ENCODE results near the gene IQCC.
"Not testable (repeated sequence)": the region's sequence is repeated elsewhere in the genome, so short reads cannot be mapped to it uniquely, and the experiment has no call there.

The IQCC gene

DNA sequence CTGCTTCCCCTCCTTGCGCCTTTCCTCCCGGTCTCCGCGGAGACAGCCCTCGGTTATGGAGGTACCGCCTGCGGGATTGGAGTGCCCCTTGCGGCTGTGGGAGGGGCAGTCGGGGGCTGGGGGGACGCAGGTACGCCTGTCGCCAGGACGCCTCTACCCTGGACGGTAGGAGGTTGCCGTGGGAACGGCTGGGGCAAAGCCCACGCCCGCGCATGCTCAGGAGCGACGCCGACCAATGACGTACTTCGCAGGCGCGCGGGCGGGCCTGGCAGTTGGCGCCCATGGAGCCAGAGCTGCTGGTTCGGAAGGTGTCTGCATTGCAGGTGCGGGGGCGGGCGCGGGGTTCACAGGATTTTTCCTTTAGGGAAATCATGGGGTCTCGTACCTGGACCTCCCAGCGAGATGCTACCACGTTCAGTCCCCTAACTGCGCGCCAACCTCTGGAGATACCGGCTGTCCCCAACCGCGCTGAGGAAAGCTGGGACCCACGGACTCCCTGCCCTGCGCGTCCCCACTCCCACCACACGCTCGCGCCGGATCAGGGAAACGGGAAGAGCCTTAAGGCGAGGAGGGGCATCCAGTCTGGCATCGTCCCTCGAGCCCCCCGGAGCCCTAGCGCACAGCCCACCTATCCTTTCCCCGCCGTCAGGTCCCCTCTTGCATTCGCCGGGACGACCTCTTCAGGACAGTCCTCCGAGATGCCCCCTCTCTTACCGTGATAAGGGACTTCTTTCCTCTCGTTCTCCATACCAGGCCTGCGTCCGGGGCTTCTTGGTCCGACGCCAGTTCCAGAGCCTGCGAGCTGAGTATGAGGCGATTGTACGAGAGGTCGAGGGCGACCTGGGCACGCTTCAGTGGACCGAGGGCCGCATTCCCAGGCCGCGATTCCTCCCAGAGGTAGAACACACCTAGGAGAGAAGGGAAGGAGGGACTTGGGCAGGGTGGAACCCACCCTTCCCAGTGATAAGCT lies at the start of gene IQCC:
TSS of gene IQCC (plus strand) at position 271 of the 970 bp plus-strand sequence. CDS start at position 282, 11 bp downstream.
- DNase-seq, result peak; percentile 29

- no peak for DNase-seq
Measured at GRCh38 chr1:32159189-32159588, 46.3 kb upstream of the IQCC start.

DNA sequence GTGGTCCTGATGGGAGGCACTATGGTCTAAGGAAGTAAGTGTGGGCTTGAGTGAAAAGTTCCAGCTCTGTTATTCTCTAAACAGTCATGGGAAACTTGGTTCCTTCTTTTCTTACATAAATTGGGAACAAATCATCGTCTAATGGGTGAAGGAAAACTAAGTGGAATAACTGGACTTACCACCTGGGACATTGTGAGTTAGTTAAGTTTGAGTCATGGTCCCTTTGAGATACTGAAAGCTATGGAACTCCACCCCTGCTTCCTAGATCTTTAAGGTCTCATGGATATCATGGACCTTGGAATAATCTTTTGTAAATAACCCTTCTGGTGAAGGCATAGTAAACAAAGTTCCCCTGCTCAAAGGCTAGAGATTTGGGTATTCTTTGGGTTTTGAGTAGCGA lies 42.1 kb upstream of the IQCC start:
- no peak for DNase-seq

DNA sequence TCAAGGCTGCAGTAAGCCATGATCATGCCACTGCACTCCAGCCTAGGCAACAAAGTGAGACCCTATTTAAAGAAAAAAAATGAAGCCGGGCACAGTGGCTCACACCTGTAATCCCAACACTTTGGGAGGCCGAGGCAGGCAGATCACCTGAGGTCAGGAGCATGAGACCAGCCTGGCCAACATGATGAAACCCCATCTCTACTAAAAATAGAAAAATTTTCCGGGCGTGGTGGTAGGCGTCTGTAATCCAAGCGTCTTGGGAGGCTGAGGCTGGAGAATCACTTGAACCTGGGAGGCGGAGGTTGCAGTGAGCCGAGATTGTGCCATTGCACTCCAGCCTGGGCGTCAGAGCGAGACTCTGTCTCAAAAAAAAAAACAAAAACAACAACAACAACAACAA lies 39.8 kb upstream of the IQCC start:
- DNase-seq, result not testable (repeated sequence)

DNA sequence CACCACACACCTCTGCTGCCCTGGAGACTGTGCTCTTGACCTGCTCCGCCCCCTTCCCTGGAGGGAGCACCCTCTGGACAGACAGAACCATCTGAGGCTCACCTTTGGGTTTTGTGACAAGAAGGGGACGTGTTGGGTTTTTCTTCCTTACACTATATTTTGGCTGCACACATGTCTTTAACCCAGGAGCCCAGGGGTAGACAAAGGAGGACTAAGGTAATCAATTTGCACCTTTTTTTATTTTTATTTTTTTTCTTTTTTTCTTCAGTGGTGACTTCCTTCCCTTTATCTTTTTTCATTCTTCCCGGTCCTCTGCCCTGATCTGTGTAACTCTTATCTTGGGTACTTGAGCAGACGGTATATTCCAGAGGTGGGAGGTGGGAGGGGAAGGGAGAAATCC lies 34.5 kb upstream of the IQCC start:
- no peak for DNase-seq

DNA sequence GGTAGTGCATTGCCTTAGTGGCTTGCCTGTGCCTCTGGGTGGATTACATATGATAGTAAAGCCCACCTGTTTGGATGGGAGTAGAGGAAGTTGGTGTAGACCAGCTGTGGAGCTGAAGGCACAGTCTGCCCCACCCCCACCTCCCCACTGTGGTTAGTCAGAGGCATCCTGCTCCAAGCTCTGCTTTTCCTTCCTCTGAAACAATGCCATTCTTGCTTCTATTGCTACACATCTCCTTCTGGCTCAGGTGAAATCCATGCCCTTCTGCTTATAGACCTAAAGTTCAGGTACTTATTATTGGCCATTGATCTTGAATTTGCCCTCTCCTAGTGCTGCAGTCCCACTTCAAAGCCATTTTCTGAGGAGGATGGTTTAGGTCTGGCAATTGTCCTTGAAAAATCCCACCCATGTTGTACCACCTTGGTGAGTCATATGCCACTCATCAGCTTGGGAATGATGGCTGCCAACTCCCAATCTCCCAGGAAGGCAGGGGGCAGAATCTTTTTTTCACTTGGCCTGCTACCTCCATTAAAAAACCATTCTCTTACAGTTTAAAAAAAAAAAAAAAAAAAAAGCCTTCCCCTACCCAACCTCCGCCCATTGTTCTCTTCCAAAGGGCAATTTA lies 32.7 kb upstream of the IQCC start:
- no peak for DNase-seq

GRCh38 chr1:32178380-32179192 lies 26.9 kb upstream of the IQCC start:
- no peak for DNase-seq

DNA sequence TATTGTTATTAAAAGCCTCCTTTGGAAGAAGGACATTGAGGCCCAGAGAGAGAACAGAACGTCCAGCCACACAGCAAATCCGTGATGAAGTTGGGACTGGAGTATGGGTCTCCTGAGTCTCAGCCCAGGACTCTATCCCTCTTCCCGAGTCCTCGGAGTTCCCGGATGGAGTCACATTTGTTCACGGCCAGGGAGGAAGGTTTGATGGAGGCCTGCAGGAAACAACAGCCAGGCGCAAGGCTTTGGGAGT lies 26.4 kb upstream of the IQCC start:
- DNase-seq, result no peak

DNA sequence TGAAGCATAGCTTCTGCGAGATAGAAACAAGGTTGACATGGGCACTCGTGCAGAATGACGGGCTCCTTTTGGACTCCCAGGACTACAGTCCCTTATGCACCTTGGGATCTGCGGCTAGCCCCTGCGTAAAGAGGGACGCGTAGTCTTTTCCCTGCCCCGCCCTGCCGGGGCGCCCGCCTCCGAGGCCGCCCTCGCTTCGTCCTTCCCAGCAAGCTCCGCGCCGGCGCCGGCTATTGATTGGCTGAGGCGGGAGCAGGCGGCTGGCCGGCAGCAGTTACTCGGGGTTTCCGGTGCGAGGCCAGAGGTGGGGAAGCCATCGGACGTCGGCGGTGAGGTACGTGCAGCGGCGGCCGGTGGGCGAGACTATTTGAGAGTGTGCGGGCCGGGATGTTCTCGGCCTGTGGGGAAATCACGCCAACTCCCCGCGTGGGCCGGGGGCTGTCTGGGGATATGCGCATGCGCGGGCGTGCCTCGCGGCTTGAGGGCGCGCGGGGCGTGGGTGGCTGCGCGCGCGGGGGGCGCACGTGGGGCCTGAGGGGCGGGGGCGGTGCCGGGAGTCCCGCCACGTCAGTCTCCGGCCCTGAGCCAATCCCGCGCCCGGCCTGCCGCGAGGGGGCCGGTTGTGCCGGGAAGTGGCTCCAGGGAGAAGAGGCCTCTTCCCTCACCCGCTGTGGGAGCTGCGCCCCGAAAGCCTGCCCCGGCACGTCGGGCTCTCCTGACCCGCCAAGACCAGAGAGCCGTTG lies 25.9 kb upstream of the IQCC start, which contains the start of gene TXLNA:
TSS of gene TXLNA (plus strand) at position 233 of the 743 bp plus-strand sequence. CDS start 671 bp downstream, outside the sequence.
- DNase-seq, result peak; percentile 94

- DNase-seq, result no peak
Measured at GRCh38 chr1:32180186-32181060, 25.0 kb upstream of the IQCC start.

- no peak for DNase-seq
Measured at GRCh38 chr1:32181065-32181464, 24.4 kb upstream of the IQCC start.

- no peak for DNase-seq
Measured at GRCh38 chr1:32181563-32181962, 23.9 kb upstream of the IQCC start.

- no peak for DNase-seq
Measured at GRCh38 chr1:32182060-32182459, 23.4 kb upstream of the IQCC start.

- DNase-seq, result no peak
Measured at GRCh38 chr1:32184650-32185049, 20.8 kb upstream of the IQCC start.

DNA sequence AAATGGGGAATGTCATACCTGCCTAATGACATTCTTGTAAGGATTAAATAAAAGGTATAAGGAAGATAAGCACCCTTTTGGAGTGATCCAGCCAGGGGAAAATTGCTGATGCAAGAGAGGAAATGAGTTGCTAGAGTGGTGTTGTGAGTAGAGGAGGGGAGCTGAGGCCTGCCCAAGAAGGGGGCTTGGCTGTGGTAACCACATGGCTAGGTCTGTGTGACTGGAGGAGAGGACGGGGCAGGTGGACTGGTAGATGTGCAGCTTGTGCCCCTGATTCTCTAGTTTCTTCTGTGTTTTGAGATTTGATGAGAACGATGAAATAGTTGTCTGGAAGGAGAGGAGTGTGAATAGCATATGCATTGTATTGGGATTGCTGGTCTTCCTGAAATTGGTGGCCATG lies 19.4 kb upstream of the IQCC start:
- no peak for DNase-seq

DNA sequence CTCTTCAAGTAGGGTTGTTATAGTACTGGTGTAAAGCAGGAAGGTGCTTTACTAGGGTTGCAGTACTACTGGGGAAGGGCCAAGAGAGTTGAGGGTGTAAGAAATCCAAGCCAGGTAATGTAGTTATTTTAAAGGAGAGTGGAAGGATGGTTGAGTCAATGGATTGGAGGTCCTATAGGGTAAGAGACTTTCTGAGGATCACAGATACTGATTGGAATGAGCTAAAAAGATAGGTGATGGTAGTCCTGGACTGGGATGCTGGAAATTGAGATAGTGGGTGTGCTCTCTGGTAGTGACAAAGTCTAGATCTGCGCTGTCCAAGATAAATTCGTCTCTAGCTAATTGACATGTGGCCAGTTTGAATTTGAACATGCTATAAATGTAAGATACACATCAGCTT lies 19.0 kb upstream of the IQCC start:
- no peak for DNase-seq

GRCh38 chr1:32187850-32188249 lies 17.6 kb upstream of the IQCC start:
- no peak for DNase-seq

- no peak for DNase-seq
Measured at GRCh38 chr1:32192220-32192948, 13.1 kb upstream of the IQCC start.

DNA sequence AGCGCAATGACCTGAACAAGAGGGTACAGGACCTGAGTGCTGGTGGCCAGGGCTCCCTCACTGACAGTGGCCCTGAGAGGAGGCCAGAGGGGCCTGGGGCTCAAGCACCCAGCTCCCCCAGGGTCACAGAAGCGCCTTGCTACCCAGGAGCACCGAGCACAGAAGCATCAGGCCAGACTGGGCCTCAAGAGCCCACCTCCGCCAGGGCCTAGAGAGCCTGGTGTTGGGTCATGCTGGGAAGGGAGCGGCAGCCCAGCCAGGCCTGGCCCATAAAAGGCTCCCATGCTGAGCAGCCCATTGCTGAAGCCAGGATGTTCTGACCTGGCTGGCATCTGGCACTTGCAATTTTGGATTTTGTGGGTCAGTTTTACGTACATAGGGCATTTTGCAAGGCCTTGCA lies 10.5 kb upstream of the IQCC start:
- DNase-seq, result no peak

DNA sequence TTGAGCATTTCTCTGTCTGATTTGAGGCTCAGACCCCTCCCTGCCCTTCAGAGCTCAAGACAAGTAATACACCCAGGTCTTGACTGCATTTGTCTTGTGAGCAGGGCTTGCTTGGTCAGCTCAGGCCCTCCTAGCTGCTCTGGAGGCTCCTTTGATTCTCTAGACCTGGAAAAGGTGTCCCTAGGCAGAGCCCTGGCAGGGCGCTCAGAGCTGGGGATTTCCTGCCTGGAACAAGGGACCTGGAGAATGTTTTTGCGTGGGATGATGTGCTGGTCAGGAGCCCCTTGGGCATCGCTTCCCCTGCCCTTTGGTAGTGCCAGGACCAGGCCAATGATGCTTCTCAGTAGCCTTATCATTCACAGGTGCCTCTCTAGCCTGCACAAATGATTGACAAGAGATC lies 9.9 kb upstream of the IQCC start:
- DNase-seq, result no peak
